Measurements from ENCODE around the gene PARL. TPM values are rescaled to one million over a fixed set of nuclear protein-coding genes. Genes with fewer than 3 reads are reported as not detected.
"Not testable (repeated sequence)": the region's sequence is repeated elsewhere in the genome, so short reads cannot be mapped to it uniquely, and the experiment has no call there.

PARL gene
- total and polyA plus RNA-seq, 12 donors = 29.4 to 119 (median 55.6) TPM

- H3K9me3 ChIP-seq (replicated peaks in 1 of 3) = no peaks in the 10 kb centered on the region
- no peaks in the 10 kb centered on the region for H3K36me3 ChIP-seq (replicated peaks in 1 of 2)
- intact Hi-C loops (cut with DNase I) = loop anchor here in 1 of 2 donors (10.0 kb wide), 2 partner anchors 59 to 409 kb away; partner anchors contain the start of gene MAP6D1
- peak overlapping the region in 3 of 5 donors; percentile 8 to 85 (median 52) for H3K27ac ChIP-seq
- DNase-seq = no peak
- H3K4me1 ChIP-seq (replicated peaks in 1 of 2) = peaks cover 11 to 23% of the 10 kb centered on the region in 2 donors
- H3K27me3 ChIP-seq = no peaks in the 10 kb centered on the region
- TF ChIP-seq POLR2A (IDR thresholded peaks at IDR 0.05) (no peak), CTCF (IDR thresholded peaks at IDR 0.05) (no peak)
- H3K4me3 ChIP-seq = peak overlapping the region in 3 of 4 donors; percentile 58 to 76 (median 65)
- 57 to 69% (median 64%) methylated on average over 16 of the region's 16 CpGs for WGBS, 4 donors
These were observed 1.2 kb downstream of the PARL start for GRCh38 chr3:183883291-183884096.

- Histone ChIP-seq H3K4me3 (no peak overlapping the region), H3K27me3 (no peaks in the 10 kb centered on the region), H3K36me3 (replicated peaks in 1 of 2) (no peaks in the 10 kb centered on the region), H3K4me1 (replicated peaks in 1 of 2) (peaks cover 11 to 23% of the 10 kb centered on the region in 2 donors), H3K27ac (no peak overlapping the region), H3K9me3 (replicated peaks in 1 of 3) (no peaks in the 10 kb centered on the region)
- 79 to 89% (median 86%) methylated on average over 9 of the region's 9 CpGs for WGBS, 4 donors
- intact Hi-C loops (cut with DNase I) = loop anchor here in 1 of 2 donors (10.0 kb wide), 2 partner anchors 55 to 405 kb away; partner anchors contain the start of gene MAP6D1
- no peak for TF ChIP-seq CTCF (IDR thresholded peaks at IDR 0.05)
- no peak for TF ChIP-seq POLR2A (IDR thresholded peaks at IDR 0.05)
- no peak for DNase-seq
These were observed 4.6 kb downstream of the PARL start for GRCh38 chr3:183880121-183880520.

- 91 to 98% (median 95%) methylated on average over 2 of the region's 2 CpGs for WGBS, 4 donors
- Histone ChIP-seq H3K27ac (no peak overlapping the region), H3K4me3 (no peak overlapping the region), H3K9me3 (replicated peaks in 1 of 3) (no peaks in the 10 kb centered on the region), H3K36me3 (replicated peaks in 1 of 2) (no peaks in the 10 kb centered on the region), H3K27me3 (no peaks in the 10 kb centered on the region), H3K4me1 (replicated peaks in 1 of 2) (peaks cover 11 to 28% of the 10 kb centered on the region in 2 donors)
- TF ChIP-seq CTCF (IDR thresholded peaks at IDR 0.05) (no peak), POLR2A (IDR thresholded peaks at IDR 0.05) (no peak)
- intact Hi-C loops (cut with DNase I) = no loop called here
- DNase-seq = no peak
These were observed 5.4 kb downstream of the PARL start for GRCh38 chr3:183879243-183879642.

- Histone ChIP-seq H3K27me3 (no peaks in the 10 kb centered on the region), H3K4me1 (replicated peaks in 1 of 2) (peaks cover 3 to 28% of the 10 kb centered on the region in 2 donors), H3K27ac (peak overlapping the region in 1 of 5 donors; percentile 54), H3K36me3 (replicated peaks in 1 of 2) (no peaks in the 10 kb centered on the region), H3K9me3 (replicated peaks in 1 of 3) (no peaks in the 10 kb centered on the region), H3K4me3 (no peak overlapping the region)
- intact Hi-C loops (cut with DNase I) = no loop called here
- no peak for TF ChIP-seq POLR2A (IDR thresholded peaks at IDR 0.05)
- TF ChIP-seq CTCF (IDR thresholded peaks at IDR 0.05) = no peak
- DNase-seq = peak in 4 of 7 donors; percentile 26 to 58 (median 40)
- 78 to 88% (median 85%) methylated on average over 5 to 8 of the region's 8 CpGs for WGBS, 4 donors
These were observed 6.6 kb downstream of the PARL start for GRCh38 chr3:183878071-183878470.

GRCh38 chr3:183877227-183877626 lies 7.5 kb downstream of the PARL start:
- H3K9me3 ChIP-seq (replicated peaks in 1 of 3); H3K27me3 ChIP-seq; H3K4me3 ChIP-seq; H3K36me3 ChIP-seq (replicated peaks in 1 of 2); H3K27ac ChIP-seq; intact Hi-C loops (cut with DNase I); DNase-seq: not testable (repeated sequence)
- H3K4me1 ChIP-seq (replicated peaks in 1 of 2) = peaks cover 2 to 28% of the 10 kb centered on the region in 2 donors
- 81 to 85% (median 83%) methylated on average over 5 of the region's 5 CpGs for WGBS, 4 donors
